Epithelial cell of umbilical artery (primary cell): ENCODE data around the gene ITGA3. TPM values are rescaled to one million over a fixed set of nuclear protein-coding genes. Genes with fewer than 3 reads are reported as not detected.

Experiments used
- total RNA-seq: library from RNA; depleted of rRNA; stranded (reverse); fragments of >200 nt; gene quantifications from 2 replicates; pipeline ENCODE4 v1.2.3, GENCODE V29; 2014

The ITGA3 gene
- 107 and 153 TPM in 2 replicates for total RNA-seq

DNA sequence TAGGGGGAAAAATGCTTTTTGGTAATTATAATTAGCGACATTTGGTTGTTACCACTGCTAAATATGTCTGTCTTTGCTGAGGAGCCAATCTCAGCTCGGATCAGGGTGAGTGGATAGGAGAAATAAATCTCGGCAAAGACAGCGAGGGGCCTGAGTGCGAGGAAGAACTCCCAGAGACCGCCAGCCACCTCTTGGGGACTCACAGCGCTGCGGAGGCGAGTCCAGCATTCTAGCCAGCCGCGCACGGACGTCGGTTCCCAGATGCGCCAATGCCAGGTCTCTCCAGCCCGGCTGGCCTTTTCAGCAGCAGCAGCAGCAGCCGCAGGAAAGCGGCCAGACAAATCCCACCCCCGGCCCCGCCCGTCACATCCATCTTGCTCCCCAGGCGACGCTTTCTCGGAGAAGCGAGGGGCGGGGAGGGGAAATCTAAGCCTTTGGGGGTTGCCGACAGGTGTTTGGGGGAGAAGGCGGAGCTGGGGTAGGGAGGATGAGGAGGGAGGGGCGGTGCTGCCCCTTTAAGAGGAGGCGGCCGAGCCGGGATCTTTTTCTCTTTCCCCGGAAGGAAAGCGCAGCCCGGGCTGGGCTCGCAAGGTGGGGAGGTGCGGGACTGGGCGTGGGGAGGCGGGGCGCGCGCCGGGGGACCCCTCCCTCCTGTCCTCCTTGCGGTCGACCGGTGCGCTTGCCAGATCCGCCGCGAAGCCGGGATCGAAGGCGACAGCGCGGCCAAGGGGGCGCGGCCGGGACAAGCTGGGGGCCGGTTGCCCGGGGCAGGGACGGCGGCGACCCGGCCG is at the start of gene ITGA3:
Gene ITGA3 (plus strand): TSS at position 685 of the 791 bp plus-strand sequence. CDS start 330 bp downstream, outside the sequence.

DNA sequence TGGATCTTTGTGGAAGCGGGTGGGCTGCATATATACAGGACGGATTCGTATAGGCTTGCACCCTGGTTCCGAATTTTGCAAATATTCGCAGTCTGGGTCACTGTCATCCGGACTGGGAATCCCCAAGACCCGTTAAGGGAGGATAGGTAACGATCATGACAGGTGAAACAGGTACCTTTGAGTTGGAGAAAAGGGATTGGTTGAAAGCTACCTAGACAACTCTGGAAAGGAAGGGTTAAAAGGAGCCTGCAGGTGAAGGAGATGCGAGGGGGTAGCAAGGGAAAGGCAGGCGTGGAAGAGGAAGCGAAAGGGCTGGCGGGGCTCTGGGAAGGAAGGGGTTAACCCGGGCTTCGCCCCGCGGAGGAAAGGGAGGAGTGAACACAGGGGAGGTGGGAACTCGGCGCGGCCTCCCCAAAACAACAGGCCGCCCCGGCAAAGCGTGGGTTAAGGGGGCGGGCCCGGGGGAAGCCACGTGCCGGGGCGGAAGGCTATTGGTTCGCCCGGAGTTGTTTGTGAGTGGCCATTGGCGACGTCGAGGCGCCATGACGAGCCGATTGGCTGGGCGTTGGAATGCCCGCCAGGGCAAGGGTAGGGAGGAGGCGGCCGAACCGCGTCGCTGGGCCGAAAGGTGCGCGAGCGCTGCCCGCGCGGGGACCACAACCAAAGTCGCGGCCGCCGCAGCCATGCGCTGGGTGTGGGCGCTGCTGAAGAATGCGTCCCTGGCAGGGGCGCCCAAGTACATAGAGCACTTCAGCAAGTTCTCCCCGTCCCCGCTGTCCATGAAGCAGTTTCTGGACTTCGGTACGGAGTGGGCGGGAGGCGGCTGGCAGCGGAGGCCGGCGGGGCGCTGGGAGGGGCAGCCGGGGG is 39.1 kb downstream of the ITGA3 start, which contains the start of gene PDK2:
Gene PDK2 (plus strand): TSS at position 599 of the 867 bp plus-strand sequence. CDS start 85 bp downstream, at position 684.

DNA sequence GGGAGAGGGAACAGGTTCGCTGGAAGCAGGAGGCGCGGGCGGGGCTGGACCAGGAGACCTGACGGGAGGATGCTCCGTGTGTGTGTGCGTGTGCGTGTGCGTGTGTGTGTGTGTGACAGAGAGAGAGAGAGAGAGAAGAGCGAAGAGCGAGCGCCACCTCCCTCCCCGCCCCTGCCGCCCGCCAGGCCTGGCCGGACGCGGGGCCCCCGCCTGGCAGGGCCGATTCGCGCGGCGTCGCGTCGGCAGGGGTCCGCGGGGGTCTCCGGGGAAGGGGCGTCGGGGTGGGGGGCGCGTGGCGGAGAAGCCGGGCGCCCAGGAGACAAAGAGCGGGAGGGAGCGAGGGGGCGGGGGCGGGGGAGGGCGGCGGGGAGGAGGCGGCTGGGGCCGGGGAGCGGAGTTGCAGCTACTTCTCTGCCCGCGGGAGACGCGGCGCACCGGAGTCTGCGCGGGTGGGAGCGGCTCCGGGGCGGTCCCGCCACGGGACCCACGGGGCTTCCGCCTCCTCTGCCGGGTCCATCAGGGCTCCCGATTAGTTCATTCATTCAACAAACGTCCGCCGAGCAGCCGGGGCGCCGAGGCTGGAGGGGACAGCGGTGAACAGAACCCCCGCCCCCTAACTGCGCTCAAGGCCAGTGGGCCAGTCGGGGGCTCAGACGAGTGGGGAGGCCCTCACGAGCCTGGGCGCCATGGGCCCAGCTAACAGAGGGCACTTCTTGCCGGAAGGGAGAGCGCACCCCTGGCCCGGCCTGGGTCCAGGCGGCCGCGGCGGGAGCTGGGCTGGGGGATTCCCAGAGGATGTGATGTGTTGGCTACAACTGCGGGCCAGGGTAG is 74.0 kb downstream of the ITGA3 start, which contains the start of gene SAMD14:
Gene SAMD14 (minus strand): TSS at position 433 of the 831 bp plus-strand sequence. CDS start 5,201 bp downstream, outside the sequence.

Other genes with a start within 250 kb of the ITGA3 start
- not detected in 2 replicates for gene TAC4, start 208.0 kb upstream of the ITGA3 start, total RNA-seq
- gene DLX4, start 86.9 kb upstream of the ITGA3 start, total RNA-seq = not detected in 2 replicates
- not detected in 2 replicates for gene DLX3, start 60.9 kb upstream of the ITGA3 start, total RNA-seq
- gene PDK2, start 39.2 kb downstream of the ITGA3 start, total RNA-seq = 7.1 and 7.8 TPM in 2 replicates
- 4.2 and 4.6 TPM in 2 replicates for gene SAMD14, start 74.0 kb downstream of the ITGA3 start, total RNA-seq
- gene PPP1R9B, start 94.6 kb downstream of the ITGA3 start, total RNA-seq = 26.3 and 47.0 TPM in 2 replicates
- gene SGCA, start 109.9 kb downstream of the ITGA3 start, total RNA-seq = not detected in 2 replicates
- 14.6 and 50.0 TPM in 2 replicates for gene COL1A1, start 145.5 kb downstream of the ITGA3 start, total RNA-seq
- not detected in 2 replicates for gene TMEM92, start 218.4 kb downstream of the ITGA3 start, total RNA-seq